Heart left ventricle (tissue), 16 donors: ENCODE data around the gene FAM83C. TPM values are rescaled to one million over a fixed set of nuclear protein-coding genes. Genes with fewer than 3 reads are reported as not detected.

ENCODE experiments used
- ATAC-seq, 4 donors: fragments of 200-7000 bp; cut with Tn5 transposase; one replicate each; pipeline ENCODE4 v1.9.1; 2020 to 2022; ENCODE audit warnings: moderate library complexity in 4 of 4, mild to moderate bottlenecking in 3 of 4, moderate number of reproducible peaks in 1 of 4
- DNase-seq, 5 donors: peaks; one replicate each; pipeline ENCODE4 v3.0.0-alpha.2; 2020
- H3K27ac ChIP-seq, 12 donors: fragments of 200-600 bp; sonication (generic) in 4 of 12; one replicate each; pipeline versions ENCODE4 v1.5.0 to v1.8.0; 2016 to 2022; ENCODE audit warnings: mild to moderate bottlenecking in 2 of 12
- H3K27me3 ChIP-seq, 9 donors: fragments of 200-600 bp; sonication (generic) in 2 of 9; one replicate each; pipeline versions ENCODE4 v1.5.1 to v1.8.0; 2016 to 2022; ENCODE audit warnings: mild to moderate bottlenecking in 3 of 9
- H3K36me3 ChIP-seq, 9 donors: fragments of 200-600 bp; sonication (generic) in 2 of 9; one replicate each; pipeline versions ENCODE4 v1.5.0 to v1.8.0; 2018 to 2022; ENCODE audit warnings: mild to moderate bottlenecking in 2 of 9
- H3K4me1 ChIP-seq, 12 donors: fragments of 200-600 bp; sonication (generic) in 4 of 12; one replicate each; pipeline versions ENCODE4 v1.5.0 to v1.8.0; 2016 to 2022; ENCODE audit warnings: mild to moderate bottlenecking in 3 of 12
- H3K4me3 ChIP-seq, 12 donors: fragments of 200-600 bp; sonication (generic) in 4 of 12; one replicate each; pipeline versions ENCODE4 v1.5.0 to v1.8.0; 2017 to 2022; ENCODE audit warnings: mild to moderate bottlenecking in 9 of 12, moderate library complexity in 4 of 12
- H3K9me3 ChIP-seq, 12 donors: fragments of 200-600 bp; sonication (generic) in 4 of 12; one replicate each; pipeline versions ENCODE4 v1.5.0 to v1.8.0; 2016 to 2022; ENCODE audit warnings: mild to moderate bottlenecking in 1 of 12
- CTCF ChIP-seq, 12 donors: fragments of 200-600 bp; sonication (generic) in 4 of 12; IDR thresholded peaks; one replicate each; pipeline versions ENCODE4 v1.5.0 to v1.8.0; 2018 to 2022; ENCODE audit warnings: antibody characterized with exemption in 12 of 12, mild to moderate bottlenecking in 5 of 12
- POLR2A ChIP-seq, 2 donors: fragments of 450-650 bp; IDR thresholded peaks; one replicate each; pipeline ENCODE4 v1.6.1; 2017; ENCODE audit warnings: antibody characterized with exemption in 2 of 2, mild to moderate bottlenecking in 2 of 2, moderate library complexity in 2 of 2
- WGBS, 4 donors: extraction: QIAGEN DNeasy Blood & Tissue Kit in 2 of 4; methylation state at CpG; one replicate each; pipeline versions ENCODE4 v1.1.5 to v1.1.7; 2013 to 2018; 5-methylcytosine and 5-hydroxymethylcytosine counted together
- intact Hi-C, 10 donors: fragments of 100-400 bp; cut with DNase I; formaldehyde crosslinking; loops; one replicate each; pipeline versions ENCODE4 v1.11.1 to v1.14.2; 2022
- polyA plus RNA-seq, 2 donors: library from polyadenylated mRNA; stranded (reverse); fragments of 200-250 nt; gene quantifications; one replicate each; pipeline ENCODE4 v1.2.3, GENCODE V29; 2013
- total RNA-seq, 9 donors: library from RNA; depleted of rRNA in 2 of 9; stranded (reverse); fragments of >200 nt in 2 of 9; fragmentation: NEBNext Ultra II Directional in 3 of 9; extraction: Animal tissue kit (Norgen Biotek cat#: 25700) in 3 of 9; gene quantifications; one replicate each; pipeline versions ENCODE4 v1.1.0 to v1.2.4, GENCODE V29; 2016 to 2023
- donor health status: ischemic (EF 13 %, LVEDD 7.1; RV severe dilation, severe dysfunction).
- donor health status: healthy with polysubstance abuse.
- donor health status: DM: no; HTN: yes; CAD: no.
- donor health status: DM: no; HTN: no; CAD: no.
- donor health status: ischemic (EF 25% LVEDD 6.9; RV normal size, moderate dysfunction).
- donor health status: ischemic (EF 25% LVEDD 5.7; RV mildly dilated, moderate dysfunction).
- donor health status: healthy.
- donor health status: DM: yes; HTN: yes; CAD: no.
- donor health status: ischemic (EF 35%, LVEDD 5.7; RV mildly dilated, moderate dysfunction).
- donor health status: nonischemic (EF 11% LVEDD 7.7; RV severe dilation, severe dysfunction).
- donor health status: DM: yes; HTN: yes; CAD: no.
- donor health status: PGD.
- donor health status: ischemic (EF 29% LVEDD 5.4; RV normal size, mild dysfunction).
- donor health status: nonischemic (EF 23%, LVEDD 6.1; RV moderate dilation, normal function).

The FAM83C gene
- total and polyA plus RNA-seq, 11 donors, result not detected

GRCh38 chr20:35238735-35239134 lies 53.5 kb downstream of the FAM83C start:
- H3K27me3 ChIP-seq, result no peaks in the 10 kb centered on the region
- H3K4me1 ChIP-seq, result no peaks in the 10 kb centered on the region
- TF ChIP-seq POLR2A (IDR thresholded peaks at IDR 0.05) (no peak), CTCF (IDR thresholded peaks at IDR 0.05) (no peak)
- H3K36me3 ChIP-seq, result peaks cover 0 to 19% (median 3%) of the 10 kb centered on the region in 9 donors
- DNase-seq (no peak), ATAC-seq (no peak)
- intact Hi-C loops, result no loop called here
- no peak overlapping the region for H3K27ac ChIP-seq
- whole genome bisulfite sequencing, 4 donors, result 88 to 94% (median 93%) methylated on average over 5 of the region's 5 CpGs
- no peaks in the 10 kb centered on the region for H3K9me3 ChIP-seq
- H3K4me3 ChIP-seq, result no peak overlapping the region

- ATAC-seq, result no peak
- DNase-seq, result no peak
- no peaks in the 10 kb centered on the region for H3K27me3 ChIP-seq
- H3K4me1 ChIP-seq, result no peaks in the 10 kb centered on the region
- peaks cover 0 to 19% (median 3%) of the 10 kb centered on the region in 9 donors for H3K36me3 ChIP-seq
- intact Hi-C loops, result no loop called here
- H3K4me3 ChIP-seq, result no peak overlapping the region
- no peak overlapping the region for H3K27ac ChIP-seq
- H3K9me3 ChIP-seq, result no peaks in the 10 kb centered on the region
- TF ChIP-seq CTCF (IDR thresholded peaks at IDR 0.05) (no peak), POLR2A (IDR thresholded peaks at IDR 0.05) (no peak)
- 88 to 95% (median 94%) methylated on average over 4 of the region's 4 CpGs for WGBS, 4 donors
These were observed 54.1 kb downstream of the FAM83C start for GRCh38 chr20:35238170-35238569.

- no peak for TF ChIP-seq POLR2A (IDR thresholded peaks at IDR 0.05)
- no peak for TF ChIP-seq CTCF (IDR thresholded peaks at IDR 0.05)
- ATAC-seq, result no peak
These were observed 54.7 kb downstream of the FAM83C start for GRCh38 chr20:35237486-35237885.

GRCh38 chr20:35235881-35236280 lies 56.3 kb downstream of the FAM83C start:
- Histone ChIP-seq H3K4me3 (no peak overlapping the region), H3K36me3 (peaks cover 0 to 19% (median 5%) of the 10 kb centered on the region in 9 donors), H3K27me3 (no peaks in the 10 kb centered on the region), H3K27ac (no peak overlapping the region), H3K4me1 (no peaks in the 10 kb centered on the region), H3K9me3 (no peaks in the 10 kb centered on the region)
- WGBS, 4 donors, result 87 to 93% (median 90%) methylated on average over 6 of the region's 6 CpGs
- DNase-seq (no peak), ATAC-seq (no peak)
- TF ChIP-seq POLR2A (IDR thresholded peaks at IDR 0.05) (no peak), CTCF (IDR thresholded peaks at IDR 0.05) (no peak)
- intact Hi-C loops, result no loop called here

More at GRCh38 chr20:35237486-35237885, 54.7 kb downstream of the FAM83C start:
- Histone ChIP-seq H3K9me3 (no peaks in the 10 kb centered on the region), H3K27me3 (no peaks in the 10 kb centered on the region), H3K27ac (no peak overlapping the region), H3K36me3 (peaks cover 0 to 19% (median 3%) of the 10 kb centered on the region in 9 donors), H3K4me3 (no peak overlapping the region), H3K4me1 (no peaks in the 10 kb centered on the region)
- intact Hi-C loops, result no loop called here
- no peak for DNase-seq

Other genes with a start within 250 kb of the FAM83C start
- gene TRPC4AP, start 199.6 kb downstream of the FAM83C start, total RNA-seq, result 10 to 100 TPM; 31.5 to 51.8 (median 38.6) TPM
- gene TRPC4AP, start 199.6 kb downstream of the FAM83C start, polyA plus RNA-seq, result 10 to 100 TPM; 21.2 to 42.7 TPM
- 10 to 100 TPM in 8 of 9 donors, 1 to 10 TPM in 1; 9.5 to 30.3 (median 14.4) TPM for gene EDEM2, start 145.1 kb downstream of the FAM83C start, total RNA-seq
- gene EDEM2, start 145.1 kb downstream of the FAM83C start, polyA plus RNA-seq, result 10 to 100 TPM in 1 of 2 donors, 1 to 10 TPM in 1; 6.0 to 29.7 TPM
- 10 to 100 TPM in 4 of 9 donors, 1 to 10 TPM in 5; 2.5 to 64.6 (median 9.9) TPM for gene PROCR, start 120.4 kb downstream of the FAM83C start, total RNA-seq
- gene PROCR, start 120.4 kb downstream of the FAM83C start, polyA plus RNA-seq, result 10 to 100 TPM; 11.9 to 13.2 TPM
- 1 to 10 TPM in 1 of 9 donors, under 1 TPM in 8; 0.05 to 10.0 (median 0.33) TPM for gene MMP24, start 65.7 kb downstream of the FAM83C start, total RNA-seq
- under 1 TPM; 0.10 to 0.19 TPM for gene MMP24, start 65.7 kb downstream of the FAM83C start, polyA plus RNA-seq
- gene MMP24OS, start 14.3 kb downstream of the FAM83C start, total RNA-seq, result 10 to 100 TPM; 17.5 to 64.8 (median 41.6) TPM
- 10 to 100 TPM; 11.7 to 41.9 TPM for gene MMP24OS, start 14.3 kb downstream of the FAM83C start, polyA plus RNA-seq
- 10 to 100 TPM; 27.5 to 65.0 (median 42.1) TPM for gene EIF6, start 7.7 kb downstream of the FAM83C start, total RNA-seq
- 100 to 1,000 TPM in 1 of 2 donors, 10 to 100 TPM in 1; 32.8 to 150 TPM for gene EIF6, start 7.7 kb downstream of the FAM83C start, polyA plus RNA-seq
- gene UQCC1, start 119.5 kb upstream of the FAM83C start, total RNA-seq, result 100 to 1,000 TPM in 4 of 9 donors, 10 to 100 TPM in 5; 56.4 to 132 (median 96.9) TPM
- gene UQCC1, start 119.5 kb upstream of the FAM83C start, polyA plus RNA-seq, result 10 to 100 TPM; 50.1 to 98.8 TPM
- gene GDF5, start 145.8 kb upstream of the FAM83C start, total RNA-seq, result 1 to 10 TPM in 1 of 9 donors, under 1 TPM in 2, not detected in 6; 0.12 to 1.1 (median 0.24) TPM
- gene GDF5, start 145.8 kb upstream of the FAM83C start, polyA plus RNA-seq, result under 1 TPM in 1 of 2 donors, not detected in 1; 0.14 TPM
- gene CEP250, start 163.2 kb upstream of the FAM83C start, total RNA-seq, result 10 to 100 TPM; 11.6 to 21.4 (median 15.4) TPM
- gene CEP250, start 163.2 kb upstream of the FAM83C start, polyA plus RNA-seq, result 10 to 100 TPM; 11.4 to 13.0 TPM
- not detected for gene C20orf173, start 237.2 kb upstream of the FAM83C start, total RNA-seq
- gene C20orf173, start 237.2 kb upstream of the FAM83C start, polyA plus RNA-seq, result not detected
- gene ERGIC3, start 249.7 kb upstream of the FAM83C start, total RNA-seq, result 100 to 1,000 TPM in 5 of 9 donors, 10 to 100 TPM in 4; 83.9 to 152 (median 101) TPM
- gene ERGIC3, start 249.7 kb upstream of the FAM83C start, polyA plus RNA-seq, result 100 to 1,000 TPM in 1 of 2 donors, 10 to 100 TPM in 1; 69.8 to 120 TPM